ENCODE measurements around the gene PACS2.

GRCh38 chr14:105410642-105411016, 96.1 kb downstream of the PACS2 start:
- TF ChIP-seq RCOR1 (IDR thresholded peaks at IDR 0.05; ENCODE audit: insufficient replicate concordance, low read length) (no peak), CTCF (conservative IDR thresholded peaks at IDR 0.05; ENCODE audit: low read depth, low read length) (no peak), CEBPB (IDR thresholded peaks at IDR 0.05; ENCODE audit: low read depth, low read length) (no peak), MXI1 (IDR thresholded peaks at IDR 0.05; ENCODE audit: borderline replicate concordance, low read depth, low read length) (no peak), RAD21 (IDR thresholded peaks at IDR 0.05; ENCODE audit: low read length) (no peak), POLR2A (IDR thresholded peaks at IDR 0.05; ENCODE audit: low read depth, low read length) (no peak), MAFK (IDR thresholded peaks at IDR 0.05; ENCODE audit: low read depth, low read length) (no peak), ELK1 (IDR thresholded peaks at IDR 0.05; ENCODE audit: borderline replicate concordance, low read depth, low read length) (no peak), NFE2L2 (IDR thresholded peaks at IDR 0.05; ENCODE audit: low read depth, low read length) (no peak), CHD1 (IDR thresholded peaks at IDR 0.05; ENCODE audit: low read depth, low read length) (no peak), MAZ (IDR thresholded peaks at IDR 0.05; ENCODE audit: borderline replicate concordance, low read depth, low read length) (no peak), RFX5 (IDR thresholded peaks at IDR 0.05; ENCODE audit: low read depth, low read length) (no peak), BHLHE40 (IDR thresholded peaks at IDR 0.05; ENCODE audit: low read depth, low read length) (no peak)

All from IMR-90 (cell line).